NB4 (cell line): Measurements from ENCODE around the gene CHURC1.

Experiments used
- CTCF ChIP-seq: IDR thresholded peaks from one replicate; pipeline ENCODE4 v1.5.1; 2012; ENCODE audit warnings: low read depth, low read length
- MAX ChIP-seq: IDR thresholded peaks from 2 replicates; pipeline ENCODE4 v1.6.1; 2011; ENCODE audit warnings: low read depth, low read length
- POLR2A ChIP-seq: IDR thresholded peaks from 2 replicates; pipeline ENCODE4 v1.6.1; 2011; ENCODE audit warnings: mild to moderate bottlenecking; ENCODE audit not compliant: insufficient read length; ENCODE audit errors: extremely low read depth

GRCh38 chr14:64956697-64957406 lies 42.6 kb downstream of the CHURC1 start:
- no peak for TF ChIP-seq CTCF
- TF ChIP-seq POLR2A = no peak
- no peak for TF ChIP-seq MAX
